Fibroblast of lung (primary cell): Measurements from ENCODE around the gene CDR2. TPM values are rescaled to one million over a fixed set of nuclear protein-coding genes. Genes with fewer than 3 reads are reported as not detected.

Experiments
- DNase-seq, 2 donors: peaks; one replicate each; pipeline versions ENCODE4 v3.0.0 to v3.0.0-alpha.2; 2010; ENCODE audit warnings: low read depth in 2 of 2
- H2AFZ ChIP-seq: 2 replicates; pipeline ENCODE4 v1.5.1; 2012; ENCODE audit warnings: low read length, control low read depth, inconsistent platforms
- H3K27ac ChIP-seq: 2 replicates; pipeline ENCODE4 v1.5.1; 2011; ENCODE audit warnings: low read length, control low read depth; ENCODE audit not compliant: insufficient read depth
- H3K27me3 ChIP-seq: 2 replicates; pipeline ENCODE4 v1.5.1; 2011; ENCODE audit warnings: mild to moderate bottlenecking, low read length; ENCODE audit not compliant: control insufficient read depth, insufficient read depth
- H3K36me3 ChIP-seq: 2 replicates; pipeline ENCODE4 v1.5.1; 2011; ENCODE audit warnings: low read length; ENCODE audit not compliant: control insufficient read depth, insufficient read depth
- H3K4me1 ChIP-seq: 2 replicates; pipeline ENCODE4 v1.5.1; 2011; ENCODE audit warnings: low read length; ENCODE audit not compliant: control insufficient read depth, insufficient read depth; ENCODE audit errors: extremely low read depth
- H3K4me2 ChIP-seq: 2 replicates; pipeline ENCODE4 v1.5.1; 2011; ENCODE audit warnings: low read length, control low read depth; ENCODE audit not compliant: insufficient read depth; ENCODE audit errors: extremely low read depth
- H3K4me3 ChIP-seq, 4 experiments: fragments of 200-600 bp in 1 of 4; sonication (generic) in 1 of 4; replicated peaks in 1 of 4; 2 replicates each; pipeline ENCODE4 v1.5.1; 2011 to 2016; ENCODE audit warnings: low read length in 4 of 4, low read depth in 3 of 4, mild to moderate bottlenecking in 3 of 4, control low read depth in 2 of 4, inconsistent platforms in 1 of 4, mixed read lengths in 1 of 4; ENCODE audit not compliant: insufficient read depth in 1 of 4; ENCODE audit errors: control extremely low read depth in 1 of 4
- H3K79me2 ChIP-seq: 2 replicates; pipeline ENCODE4 v1.5.1; 2012; ENCODE audit warnings: mild to moderate bottlenecking, low read length, inconsistent platforms; ENCODE audit not compliant: control insufficient read depth, insufficient read depth
- H3K9ac ChIP-seq: 2 replicates; pipeline ENCODE4 v1.5.1; 2011; ENCODE audit warnings: mild to moderate bottlenecking, low read length, control low read depth; ENCODE audit not compliant: insufficient read depth
- H3K9me3 ChIP-seq: 2 replicates; pipeline ENCODE4 v1.5.1; 2012; ENCODE audit warnings: low read depth, low read length; ENCODE audit not compliant: control insufficient read depth, insufficient read depth
- H4K20me1 ChIP-seq: 2 replicates; pipeline ENCODE4 v1.5.1; 2011; ENCODE audit warnings: low read length; ENCODE audit not compliant: control insufficient read depth, insufficient read depth; ENCODE audit errors: extremely low read depth
- EZH2 ChIP-seq: IDR thresholded peaks from 2 replicates; pipeline ENCODE4 v1.5.1; 2012; ENCODE audit warnings: low read length, control low read depth, mild to moderate bottlenecking; ENCODE audit errors: missing control alignments
- polyA plus RNA-seq, 2 donors: library from polyadenylated mRNA; depleted of rRNA in 1 of 2; stranded (reverse) in 1 of 2; unstranded in 1 of 2; fragments of >200 nt; gene quantifications; 2 replicates each; pipeline ENCODE4 v1.2.1, GENCODE V29; 2011 to 2012; ENCODE audit warnings: missing spikeins in 1 of 2
- total RNA-seq: library from RNA; depleted of rRNA; stranded (reverse); fragments of >200 nt; gene quantifications from 2 replicates; pipeline ENCODE4 v1.2.1, GENCODE V29; 2014
- TF ChIP-seq, protein P1 (sequence below), 2 donors: IDR thresholded peaks in 1 of 2; conservative IDR thresholded peaks in 1 of 2; 1 replicate in 1 of 2; 2 replicates in 1 of 2; pipeline ENCODE4 v1.5.1; 2011 to 2012; ENCODE audit warnings: low read length in 2 of 2, control low read depth in 1 of 2, inconsistent platforms in 1 of 2, low read depth in 1 of 2, mild to moderate bottlenecking in 1 of 2

The CDR2 gene
- total and polyA plus RNA-seq, 2 donors (not counting 1 experiment from before 2014, with no cell fraction given): 60.1 to 73.8 TPM

DNA sequence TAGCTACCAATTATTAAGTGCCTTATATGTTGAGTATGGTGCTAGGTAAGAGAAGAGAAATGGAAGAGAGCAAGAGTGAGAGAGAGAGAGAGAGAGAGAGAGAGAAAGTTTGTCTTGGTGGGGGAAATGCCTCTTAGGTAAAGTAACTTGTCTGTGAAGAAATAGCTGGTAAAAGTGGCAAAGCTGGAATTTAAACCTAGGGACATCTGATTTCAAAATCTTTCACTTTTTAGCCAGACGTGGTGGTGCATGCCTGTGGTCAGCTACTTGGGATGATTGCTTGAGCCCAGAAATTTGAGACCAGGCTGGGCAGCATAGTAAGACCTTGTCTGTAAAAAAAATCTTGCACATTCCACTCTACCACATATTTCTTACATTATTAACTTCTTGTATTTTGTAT lies 23.0 kb upstream of the CDR2 start:
- H3K27ac ChIP-seq: peak overlapping the region; percentile 4
- H3K9ac ChIP-seq: no peak overlapping the region
- peak overlapping the region; percentile 34 for H3K4me2 ChIP-seq
- H3K27me3 ChIP-seq: no peaks in the 10 kb centered on the region
- no peak overlapping the region for H2AFZ ChIP-seq
- H3K79me2 ChIP-seq: no peaks in the 10 kb centered on the region
- H3K36me3 ChIP-seq: no peaks in the 10 kb centered on the region
- TF ChIP-seq EZH2: no peak
- TF ChIP-seq, protein P1, sequence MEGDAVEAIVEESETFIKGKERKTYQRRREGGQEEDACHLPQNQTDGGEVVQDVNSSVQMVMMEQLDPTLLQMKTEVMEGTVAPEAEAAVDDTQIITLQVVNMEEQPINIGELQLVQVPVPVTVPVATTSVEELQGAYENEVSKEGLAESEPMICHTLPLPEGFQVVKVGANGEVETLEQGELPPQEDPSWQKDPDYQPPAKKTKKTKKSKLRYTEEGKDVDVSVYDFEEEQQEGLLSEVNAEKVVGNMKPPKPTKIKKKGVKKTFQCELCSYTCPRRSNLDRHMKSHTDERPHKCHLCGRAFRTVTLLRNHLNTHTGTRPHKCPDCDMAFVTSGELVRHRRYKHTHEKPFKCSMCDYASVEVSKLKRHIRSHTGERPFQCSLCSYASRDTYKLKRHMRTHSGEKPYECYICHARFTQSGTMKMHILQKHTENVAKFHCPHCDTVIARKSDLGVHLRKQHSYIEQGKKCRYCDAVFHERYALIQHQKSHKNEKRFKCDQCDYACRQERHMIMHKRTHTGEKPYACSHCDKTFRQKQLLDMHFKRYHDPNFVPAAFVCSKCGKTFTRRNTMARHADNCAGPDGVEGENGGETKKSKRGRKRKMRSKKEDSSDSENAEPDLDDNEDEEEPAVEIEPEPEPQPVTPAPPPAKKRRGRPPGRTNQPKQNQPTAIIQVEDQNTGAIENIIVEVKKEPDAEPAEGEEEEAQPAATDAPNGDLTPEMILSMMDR (conservative IDR thresholded peaks at IDR 0.05 in 1 of 2, IDR thresholded peaks at IDR 0.05 in 1 of 2; ENCODE audit: low read depth in 1 of 2, low read length in 2 of 2): no peak
- peaks cover 6% of the 10 kb centered on the region for H3K4me1 ChIP-seq
- peak; percentile 98 for DNase-seq
- H3K4me3 ChIP-seq: no peak overlapping the region
- no peaks in the 10 kb centered on the region for H3K9me3 ChIP-seq
- no peaks in the 10 kb centered on the region for H4K20me1 ChIP-seq

DNA sequence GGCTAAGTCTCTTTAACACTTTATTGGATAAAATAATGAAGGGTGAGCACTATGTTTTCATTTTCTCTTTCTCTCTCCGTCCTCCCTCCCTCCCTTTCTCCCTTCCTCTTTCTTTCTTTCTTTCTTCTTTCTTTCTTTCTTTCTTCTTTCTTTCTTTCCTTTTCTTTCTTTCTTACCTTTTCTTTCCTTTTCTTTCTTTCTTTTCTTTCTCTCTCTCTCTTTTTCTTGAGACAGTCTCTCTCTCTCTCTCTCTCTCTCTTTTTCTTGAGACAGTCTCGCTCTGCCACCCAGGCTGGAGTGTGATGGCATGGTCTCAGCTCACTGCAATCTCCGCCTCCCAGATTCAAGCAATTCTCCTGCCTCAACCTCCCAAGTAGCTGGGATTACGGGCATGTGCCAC lies 21.5 kb upstream of the CDR2 start:
- no peak overlapping the region for H3K9ac ChIP-seq
- no peaks in the 10 kb centered on the region for H3K27me3 ChIP-seq
- no peak overlapping the region for H3K4me3 ChIP-seq
- H3K4me2 ChIP-seq: no peak overlapping the region
- H3K9me3 ChIP-seq: no peaks in the 10 kb centered on the region
- no peaks in the 10 kb centered on the region for H3K79me2 ChIP-seq
- peaks cover 6% of the 10 kb centered on the region for H3K4me1 ChIP-seq
- no peaks in the 10 kb centered on the region for H4K20me1 ChIP-seq
- no peak for TF ChIP-seq EZH2
- TF ChIP-seq, protein P1 (conservative IDR thresholded peaks at IDR 0.05 in 1 of 2, IDR thresholded peaks at IDR 0.05 in 1 of 2; ENCODE audit: low read depth in 1 of 2, low read length in 2 of 2): no peak
- no peak overlapping the region for H3K27ac ChIP-seq
- H3K36me3 ChIP-seq: no peaks in the 10 kb centered on the region
- DNase-seq: no peak
- no peak overlapping the region for H2AFZ ChIP-seq

DNA sequence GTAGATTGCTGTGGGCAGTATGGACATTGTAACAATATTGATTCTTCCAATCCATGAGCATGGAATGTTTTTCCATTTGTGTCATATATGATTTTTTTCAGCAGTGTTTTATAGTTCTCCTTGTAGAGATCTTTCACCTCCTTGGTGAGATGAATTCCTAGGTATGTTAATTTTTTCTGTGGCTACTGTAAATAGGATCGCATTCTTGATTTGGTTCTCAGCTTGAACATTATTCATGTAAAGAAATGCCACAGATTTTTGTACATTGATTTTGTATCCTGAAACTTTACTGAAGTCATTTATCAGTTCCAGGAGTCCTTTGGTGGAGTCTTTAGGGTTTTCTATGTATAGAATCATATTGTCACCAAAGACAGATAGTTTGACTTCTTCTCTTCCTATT lies 19.7 kb upstream of the CDR2 start:
- no peak overlapping the region for H3K27ac ChIP-seq
- peaks cover 6% of the 10 kb centered on the region for H3K4me1 ChIP-seq
- DNase-seq: no peak
- H3K9me3 ChIP-seq: no peaks in the 10 kb centered on the region
- no peaks in the 10 kb centered on the region for H4K20me1 ChIP-seq
- no peak overlapping the region for H2AFZ ChIP-seq
- no peak overlapping the region for H3K4me3 ChIP-seq
- no peaks in the 10 kb centered on the region for H3K36me3 ChIP-seq
- no peak for TF ChIP-seq EZH2
- TF ChIP-seq, protein P1 (conservative IDR thresholded peaks at IDR 0.05 in 1 of 2, IDR thresholded peaks at IDR 0.05 in 1 of 2; ENCODE audit: low read depth in 1 of 2, low read length in 2 of 2): no peak
- H3K79me2 ChIP-seq: no peaks in the 10 kb centered on the region
- H3K4me2 ChIP-seq: no peak overlapping the region
- H3K27me3 ChIP-seq: no peaks in the 10 kb centered on the region
- no peak overlapping the region for H3K9ac ChIP-seq
